Mucosa of descending colon (tissue), 3 donors: ENCODE results near the gene ARF5. TPM values are rescaled to one million over a fixed set of nuclear protein-coding genes. Genes with fewer than 3 reads are reported as not detected.
"Not testable (repeated sequence)": the region's sequence is repeated elsewhere in the genome, so short reads cannot be mapped to it uniquely, and the experiment has no call there.

Experiments used
- ATAC-seq: fragments of 200-7000 bp; cut with Tn5 transposase; one replicate; pipeline ENCODE4 v1.9.1; 2020; ENCODE audit warnings: mild to moderate bottlenecking, moderate library complexity
- DNase-seq, 3 donors: peaks; one replicate each; pipeline ENCODE4 v3.0.0-alpha.2; 2020
- H3K36me3 ChIP-seq: fragments of 200-600 bp; one replicate; pipeline ENCODE4 v1.8.0; 2021; ENCODE audit warnings: low read depth, mild to moderate bottlenecking
- H3K4me1 ChIP-seq: fragments of 200-600 bp; one replicate; pipeline ENCODE4 v1.8.0; 2021; ENCODE audit warnings: low read depth, mild to moderate bottlenecking
- H3K4me3 ChIP-seq: fragments of 200-600 bp; one replicate; pipeline ENCODE4 v1.8.0; 2021; ENCODE audit warnings: mild to moderate bottlenecking
- H3K9me3 ChIP-seq: fragments of 200-600 bp; one replicate; pipeline ENCODE4 v1.8.0; 2021; ENCODE audit warnings: mild to moderate bottlenecking
- intact Hi-C, 2 donors: fragments of 100-400 bp; cut with DNase I in 1 of 2; cut with micrococcal nuclease in 1 of 2; formaldehyde crosslinking; loops; one replicate each; pipeline versions ENCODE4 v1.11.0 to v1.11.1; 2022; cut with DNase I, micrococcal nuclease
- long read RNA-seq, 2 donors: library from polyadenylated mRNA; unstranded; transcript quantifications; one replicate each; pipeline ENCODE4 v2.0.0, GENCODE V29; 2019 to 2021
- total RNA-seq, 3 donors: library from RNA; stranded (reverse); fragmentation: NEBNext Ultra II Directional in 2 of 3; extraction: Animal tissue kit (Norgen Biotek cat#: 25700) in 2 of 3; gene quantifications; one replicate each; pipeline versions ENCODE4 v1.2.1 to v1.2.4, GENCODE V29; 2021 to 2023
- TF ChIP-seq, protein P1 (sequence below): fragments of 200-600 bp; IDR thresholded peaks from one replicate; pipeline ENCODE4 v1.8.0; 2022; ENCODE audit warnings: antibody characterized with exemption, mild to moderate bottlenecking
- donor health status: DM: no; HTN: no; CAD: no; lungs with moderate emphysema.
- donor health status: DM: no; HTN: no; CAD: no.
- donor health status: DM: no; HTN: yes; CAD: no.

The ARF5 gene
- total RNA-seq: 100 to 1,000 TPM in 2 of 3 donors, 10 to 100 TPM in 1; 94.3 to 160 (median 141) TPM
- long read RNA-seq, donor 1, transcript ARF5-201 (6 exons, 1,103 nt): major isoform, 106 of 115 reads
- long read RNA-seq, donor 1, partial matches to known transcripts: 5 of 115 reads
- long read RNA-seq, donor 1, other reads (novel, unspliced or antisense): 3 of 115 reads
- long read RNA-seq, donor 2, transcript ARF5-201 (6 exons, 1,103 nt): major isoform, 179 of 190 reads
- long read RNA-seq, donor 2, partial matches to known transcripts: 4 of 190 reads
- long read RNA-seq, donor 2, other reads (novel, unspliced or antisense): 3 of 190 reads

GRCh38 chr7:127588019-127588696, at the start of gene ARF5:
ARF5 (plus strand) TSS chr7:127588411; CDS start chr7:127588499, 88 bp downstream.
- H3K36me3 ChIP-seq: no peaks in the 10 kb centered on the region
- intact Hi-C loops: no loop called here
- DNase-seq (peak; percentile 92 to 97 (median 93)), ATAC-seq (peak; percentile 93)
- TF ChIP-seq, protein P1, sequence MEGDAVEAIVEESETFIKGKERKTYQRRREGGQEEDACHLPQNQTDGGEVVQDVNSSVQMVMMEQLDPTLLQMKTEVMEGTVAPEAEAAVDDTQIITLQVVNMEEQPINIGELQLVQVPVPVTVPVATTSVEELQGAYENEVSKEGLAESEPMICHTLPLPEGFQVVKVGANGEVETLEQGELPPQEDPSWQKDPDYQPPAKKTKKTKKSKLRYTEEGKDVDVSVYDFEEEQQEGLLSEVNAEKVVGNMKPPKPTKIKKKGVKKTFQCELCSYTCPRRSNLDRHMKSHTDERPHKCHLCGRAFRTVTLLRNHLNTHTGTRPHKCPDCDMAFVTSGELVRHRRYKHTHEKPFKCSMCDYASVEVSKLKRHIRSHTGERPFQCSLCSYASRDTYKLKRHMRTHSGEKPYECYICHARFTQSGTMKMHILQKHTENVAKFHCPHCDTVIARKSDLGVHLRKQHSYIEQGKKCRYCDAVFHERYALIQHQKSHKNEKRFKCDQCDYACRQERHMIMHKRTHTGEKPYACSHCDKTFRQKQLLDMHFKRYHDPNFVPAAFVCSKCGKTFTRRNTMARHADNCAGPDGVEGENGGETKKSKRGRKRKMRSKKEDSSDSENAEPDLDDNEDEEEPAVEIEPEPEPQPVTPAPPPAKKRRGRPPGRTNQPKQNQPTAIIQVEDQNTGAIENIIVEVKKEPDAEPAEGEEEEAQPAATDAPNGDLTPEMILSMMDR: no peak
- H3K4me3 ChIP-seq: peak within 1 kb of the TSS; percentile 86
- H3K9me3 ChIP-seq: no peaks in the 10 kb centered on the region
- H3K4me1 ChIP-seq: peaks cover 29% of the 10 kb centered on the region

DNA sequence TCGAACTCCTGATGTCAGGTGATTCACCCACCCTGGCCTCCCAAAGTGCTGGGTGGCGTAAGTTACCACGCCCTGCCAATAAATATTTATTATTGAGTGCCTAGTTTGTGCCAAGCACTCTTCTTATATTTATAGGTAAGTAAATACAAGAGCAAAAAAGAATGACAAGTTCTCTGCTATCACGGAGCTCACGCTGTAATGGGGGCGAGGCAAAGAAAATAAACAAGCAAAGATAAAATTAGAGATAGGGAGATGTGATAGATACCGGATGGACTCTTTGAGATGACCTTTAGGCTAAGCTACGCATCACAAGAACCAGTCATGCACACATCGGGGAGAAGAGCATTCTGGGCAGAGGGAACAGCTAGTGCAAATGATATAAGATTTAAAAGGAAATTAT, 49.1 kb upstream of the ARF5 start:
- H3K36me3 ChIP-seq: no peaks in the 10 kb centered on the region
- no peaks in the 10 kb centered on the region for H3K4me1 ChIP-seq
- TF ChIP-seq, protein P1: no peak
- intact Hi-C loops: no loop called here
- ATAC-seq (no peak), DNase-seq (no peak)
- no peak overlapping the region for H3K4me3 ChIP-seq
- no peaks in the 10 kb centered on the region for H3K9me3 ChIP-seq

DNA sequence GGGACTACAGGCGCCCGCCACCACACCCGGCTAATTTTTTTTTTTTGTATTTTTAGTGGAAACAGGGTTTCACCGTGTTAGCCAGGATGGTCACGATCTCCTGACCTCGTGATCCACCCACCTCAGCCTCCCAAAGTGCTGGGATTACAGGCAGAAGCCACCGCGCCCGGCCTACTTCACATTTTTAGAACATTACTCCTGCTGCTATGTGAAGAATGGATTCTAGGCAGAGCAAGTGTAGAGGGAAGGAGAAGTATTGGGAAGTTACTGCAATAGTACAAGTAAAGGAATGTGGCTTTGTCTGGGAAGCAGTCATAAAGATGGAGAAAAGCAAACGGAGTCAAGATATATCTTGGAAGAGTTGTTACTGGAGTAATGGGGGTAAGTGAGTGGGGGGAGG, 47.8 kb upstream of the ARF5 start:
- DNase-seq, H3K9me3 ChIP-seq, H3K4me1 ChIP-seq, H3K36me3 ChIP-seq, ATAC-seq, intact Hi-C loops, H3K4me3 ChIP-seq: not testable (repeated sequence)

DNA sequence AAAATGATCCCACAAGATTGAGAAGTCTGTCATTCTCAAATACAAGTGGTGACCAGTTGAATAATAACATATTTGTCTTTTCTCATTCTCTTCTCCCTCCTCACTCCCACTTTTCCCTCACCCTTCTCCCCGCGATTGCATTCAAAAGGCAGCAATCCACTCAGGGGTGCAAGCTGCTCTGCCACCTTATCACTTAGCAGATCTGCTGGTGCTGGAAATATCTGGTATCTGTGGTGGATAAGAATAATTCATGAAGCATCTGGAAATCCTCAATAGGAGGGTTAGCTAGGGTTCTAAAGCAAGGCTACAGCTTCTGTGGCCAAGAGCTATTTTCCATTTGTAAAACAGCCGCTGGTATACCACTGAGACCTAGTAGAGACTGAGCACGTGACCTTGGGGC, 46.7 kb upstream of the ARF5 start:
- intact Hi-C loops: no loop called here
- TF ChIP-seq, protein P1: no peak
- Histone ChIP-seq H3K4me1 (no peaks in the 10 kb centered on the region), H3K36me3 (no peaks in the 10 kb centered on the region), H3K9me3 (peaks cover 9% of the 10 kb centered on the region), H3K4me3 (no peak overlapping the region)
- ATAC-seq (no peak), DNase-seq (no peak)

DNA sequence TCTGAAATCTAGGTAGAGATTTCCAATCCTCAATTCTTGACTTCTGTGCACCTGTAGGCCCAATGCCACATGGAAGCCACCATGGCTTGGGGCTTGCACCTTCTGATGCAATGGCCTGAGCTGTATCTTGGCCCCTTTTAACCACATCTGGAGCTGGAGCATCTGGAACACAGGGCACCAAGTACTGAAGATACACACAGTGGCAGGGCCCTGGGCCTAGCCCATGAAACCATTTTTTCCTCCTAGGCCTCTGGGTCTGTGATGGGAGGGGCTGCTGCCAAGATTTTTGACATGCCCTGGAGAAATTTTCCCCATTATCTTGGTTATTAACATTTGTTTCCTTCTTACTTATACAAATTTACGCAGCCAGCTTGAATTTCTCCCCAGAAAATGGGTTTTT, 41.9 kb upstream of the ARF5 start:
- DNase-seq: no peak
- no peak for ATAC-seq
- TF ChIP-seq, protein P1: no peak
- no peaks in the 10 kb centered on the region for H3K36me3 ChIP-seq
- H3K4me3 ChIP-seq: no peak overlapping the region
- intact Hi-C loops: no loop called here
- peaks cover 10% of the 10 kb centered on the region for H3K9me3 ChIP-seq
- H3K4me1 ChIP-seq: no peaks in the 10 kb centered on the region

- ATAC-seq (no peak), DNase-seq (no peak)
- Histone ChIP-seq H3K9me3 (peaks cover 10% of the 10 kb centered on the region), H3K4me3 (no peak overlapping the region), H3K36me3 (no peaks in the 10 kb centered on the region), H3K4me1 (no peaks in the 10 kb centered on the region)
- TF ChIP-seq, protein P1: no peak
- intact Hi-C loops: no loop called here
Observed at GRCh38 chr7:127550247-127550646, 38.0 kb upstream of the ARF5 start.
